Measurements from ENCODE around the gene TMTC2.

- no peak for TF ChIP-seq POLR2A (IDR thresholded peaks at IDR 0.05)
- no peak for TF ChIP-seq CTCF (IDR thresholded peaks at IDR 0.05)
These were observed 423.7 kb downstream of the TMTC2 start for GRCh38 chr12:83110424-83110823.
